GM18907 (cell line): ENCODE results near the gene TKTL1.
A peak's percentile ranks its signal among the peaks of the same experiment; 100 is the strongest.
"Not testable (repeated sequence)": the region's sequence is repeated elsewhere in the genome, so short reads cannot be mapped to it uniquely, and the experiment has no call there.

ENCODE experiments used
- ATAC-seq: cut with Tn5 transposase; IDR thresholded peaks from one replicate; pipeline ENCODE4 v1.9.1; 2021; ENCODE audit warnings: mild to moderate bottlenecking, moderate library complexity; ENCODE audit not compliant: unreplicated experiment

Gene TKTL1

DNA sequence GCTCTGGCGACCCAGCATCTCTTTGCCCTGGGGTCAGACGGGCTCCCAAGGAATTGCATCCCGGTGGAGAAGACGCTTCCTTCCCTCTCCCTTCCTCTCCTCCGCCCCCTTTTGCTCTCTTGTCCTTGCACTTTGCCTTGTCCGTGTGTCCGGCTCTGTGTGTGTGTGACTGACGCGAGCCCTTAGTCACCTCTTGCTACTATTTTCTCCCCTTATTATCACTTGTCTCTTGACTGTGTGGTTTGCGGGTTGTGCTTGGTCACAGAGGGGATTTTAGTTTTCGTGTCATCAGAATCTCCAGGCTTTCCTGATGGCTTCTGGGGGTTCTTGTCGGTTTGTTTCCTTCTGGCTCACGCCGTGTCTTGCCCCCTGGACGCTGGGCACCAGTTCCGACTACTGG lies 47.5 kb downstream of the TKTL1 start:
- peak; percentile 25 for ATAC-seq

DNA sequence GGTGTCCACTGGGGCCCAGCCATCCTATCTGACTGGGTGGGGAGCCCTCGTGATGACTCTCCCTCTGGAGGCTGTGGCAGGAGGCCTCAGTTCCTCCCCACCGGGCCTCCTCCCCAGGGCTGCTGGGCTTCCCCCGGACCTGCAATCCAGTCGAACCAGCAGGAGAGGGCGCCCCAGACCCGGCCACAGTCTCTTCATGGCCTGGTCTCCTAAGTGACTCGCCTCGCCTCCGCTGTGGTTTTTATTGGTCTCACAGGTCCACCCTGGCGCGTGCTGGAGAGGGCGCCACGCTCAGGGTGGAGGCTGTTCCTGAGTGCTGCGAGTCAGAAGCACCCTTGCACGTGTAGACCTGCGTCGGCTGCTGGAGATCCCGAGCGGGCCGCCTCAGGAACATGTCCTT lies 48.0 kb downstream of the TKTL1 start:
- ATAC-seq, result not testable (repeated sequence)

GRCh38 chrX:154348114-154348531 lies 52.5 kb downstream of the TKTL1 start:
- no peak for ATAC-seq

DNA sequence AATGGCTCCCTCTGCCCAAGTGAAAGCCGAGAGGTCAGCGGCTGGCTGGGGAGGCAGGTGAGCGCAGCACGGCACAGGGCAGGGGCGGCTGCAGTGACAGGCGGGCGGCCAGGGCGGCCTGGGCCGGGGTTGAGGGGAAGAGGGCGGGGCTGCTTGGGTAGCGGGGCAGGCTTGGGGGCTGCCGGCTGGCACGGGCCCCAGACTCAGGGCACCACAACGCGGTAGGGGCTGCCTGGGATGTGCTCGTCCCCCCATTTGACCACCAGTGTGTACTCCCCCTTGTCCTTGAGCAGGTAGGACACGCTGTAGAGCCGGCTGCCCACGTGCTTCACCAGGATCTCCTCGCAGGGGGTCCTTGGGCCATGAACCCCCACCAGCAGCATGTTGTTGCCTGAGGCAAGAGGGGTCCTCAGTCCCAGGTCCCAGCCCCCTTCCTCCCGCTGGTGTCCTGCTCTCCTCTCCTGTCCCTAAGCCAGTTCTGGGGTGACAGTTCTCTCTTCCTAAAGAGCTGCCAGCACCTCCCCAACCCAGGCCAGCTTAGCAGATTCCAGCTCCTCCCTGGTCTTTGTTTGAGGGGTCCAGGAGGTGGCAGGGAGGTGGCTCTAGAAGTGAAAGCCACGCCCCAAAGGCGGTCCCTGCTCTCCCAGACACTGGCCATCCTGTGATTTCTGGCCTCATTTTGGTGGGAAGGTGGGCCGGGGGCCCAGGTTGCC lies 53.2 kb downstream of the TKTL1 start:
- ATAC-seq, result no peak

DNA sequence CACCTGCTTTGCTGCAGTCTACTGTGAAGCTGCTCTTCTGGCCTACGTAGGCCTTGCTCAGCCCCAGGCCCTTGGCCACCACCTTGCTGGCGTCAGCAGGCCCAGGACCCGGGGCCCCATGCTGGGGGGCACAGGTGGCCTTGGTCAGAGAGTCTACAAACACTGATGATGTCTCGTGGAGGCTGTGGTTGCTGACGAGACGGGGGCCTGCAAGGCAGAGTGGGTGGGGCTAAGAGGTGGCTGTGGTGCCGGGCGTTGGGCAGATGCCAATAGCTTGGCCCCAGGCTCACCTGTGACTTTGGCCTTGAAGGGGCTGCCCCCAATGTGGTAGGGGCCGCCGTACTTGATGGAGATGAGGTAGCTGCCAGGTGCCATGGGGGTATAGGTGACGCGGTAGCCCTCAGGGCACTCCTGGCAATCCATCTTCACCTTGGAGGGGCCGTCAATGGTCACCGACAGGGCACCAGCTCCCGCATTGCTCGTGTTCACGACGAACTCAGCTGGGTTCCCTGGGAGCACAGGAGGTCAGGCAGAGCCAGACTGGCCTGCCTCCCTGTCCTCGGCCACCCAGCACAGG lies 53.9 kb downstream of the TKTL1 start:
- ATAC-seq, result no peak

DNA sequence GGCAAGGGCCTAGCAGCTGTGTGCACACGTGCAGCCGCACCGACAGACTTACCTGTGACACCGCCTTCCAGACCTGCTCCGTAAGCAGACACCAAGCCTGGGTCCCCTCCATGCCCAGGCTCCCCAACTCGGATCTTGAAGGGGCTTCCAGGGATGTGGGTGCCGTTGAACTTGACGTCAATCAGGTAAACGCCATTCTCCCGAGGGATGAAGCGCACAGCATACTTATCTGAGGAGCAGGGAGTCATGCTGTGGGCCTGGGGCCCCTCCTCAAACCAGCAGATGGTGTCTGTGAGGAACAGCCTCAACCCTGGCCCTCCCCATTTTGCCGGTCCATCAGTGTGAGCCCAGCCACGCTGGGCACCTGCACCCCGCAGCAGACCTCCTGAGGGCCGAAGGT lies 54.4 kb downstream of the TKTL1 start:
- ATAC-seq, result no peak

DNA sequence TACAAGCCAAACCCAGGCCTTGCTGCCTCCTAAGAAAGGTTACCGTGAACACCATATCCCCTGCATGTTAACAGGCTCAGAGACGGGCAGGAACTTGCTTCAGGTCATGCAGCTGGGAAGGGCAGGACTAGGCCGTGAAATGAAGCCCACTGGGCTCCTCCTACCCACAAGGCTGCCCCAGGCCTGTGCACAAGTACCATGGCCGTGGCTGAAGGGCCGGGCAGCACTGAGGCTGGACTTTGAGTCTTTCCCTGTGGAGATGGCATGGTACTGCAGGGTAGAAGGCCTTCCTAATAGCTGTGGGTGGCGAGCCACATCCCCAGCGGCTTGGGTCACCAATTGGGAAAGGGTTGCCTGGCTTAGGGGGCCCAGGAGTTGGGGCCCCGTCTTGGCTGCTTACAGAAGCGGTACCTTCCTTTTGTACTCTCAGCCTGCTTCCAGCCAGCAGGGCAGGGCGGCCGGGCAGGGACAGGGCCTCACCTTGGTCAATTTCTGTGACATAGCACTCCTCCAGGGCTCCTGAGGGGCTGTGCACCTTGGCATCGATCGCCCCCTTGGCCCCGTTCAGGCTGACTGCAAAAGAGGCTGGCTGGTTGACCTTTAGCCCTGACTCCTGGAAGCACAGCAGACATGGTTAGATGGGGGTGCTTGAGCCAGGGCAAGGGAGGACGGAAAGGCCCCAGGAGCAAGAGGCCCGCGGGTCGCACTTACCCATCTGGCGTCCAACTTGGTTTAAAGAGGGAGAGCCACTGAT lies 55.0 kb downstream of the TKTL1 start:
- no peak for ATAC-seq

DNA sequence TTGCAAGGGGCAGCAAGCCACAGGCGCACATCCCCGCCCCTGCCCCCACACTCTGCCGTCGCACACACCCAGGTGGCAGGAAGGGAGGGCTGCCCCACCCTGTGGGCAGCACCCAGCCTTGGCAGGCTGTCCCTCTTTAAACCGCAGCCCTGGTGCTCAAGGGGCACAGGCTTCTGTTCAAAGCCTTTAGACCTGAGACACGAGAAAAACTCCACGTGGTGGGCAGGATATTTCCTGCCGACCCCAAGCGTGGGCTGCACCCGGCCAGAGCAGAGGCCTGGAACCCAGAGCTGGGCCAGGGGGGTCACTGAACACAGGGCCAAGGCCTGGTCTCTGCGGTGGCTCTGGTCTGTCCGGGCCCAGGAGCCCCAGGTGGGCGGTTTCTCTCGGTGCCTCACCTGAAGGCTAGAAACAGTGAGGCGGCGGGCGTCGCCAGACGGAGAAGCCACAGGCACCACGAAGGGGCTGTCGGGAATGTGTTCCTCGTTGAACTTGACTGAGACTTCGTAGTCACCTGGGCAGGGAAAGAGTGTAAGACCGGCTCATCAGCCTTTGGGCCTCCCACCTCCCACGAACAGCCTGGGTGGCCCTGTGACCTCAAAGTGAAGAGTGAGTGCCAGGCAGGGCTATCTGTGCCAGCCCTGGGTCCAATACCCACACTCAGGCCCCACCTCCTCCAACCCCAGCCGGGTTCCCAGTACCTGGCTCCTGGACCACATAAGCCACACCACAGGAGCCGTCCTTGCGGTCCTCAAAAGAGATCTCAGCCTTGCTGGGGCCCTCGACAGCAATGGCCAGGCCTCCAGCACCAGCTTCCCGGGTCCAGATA lies 55.8 kb downstream of the TKTL1 start:
- no peak for ATAC-seq

DNA sequence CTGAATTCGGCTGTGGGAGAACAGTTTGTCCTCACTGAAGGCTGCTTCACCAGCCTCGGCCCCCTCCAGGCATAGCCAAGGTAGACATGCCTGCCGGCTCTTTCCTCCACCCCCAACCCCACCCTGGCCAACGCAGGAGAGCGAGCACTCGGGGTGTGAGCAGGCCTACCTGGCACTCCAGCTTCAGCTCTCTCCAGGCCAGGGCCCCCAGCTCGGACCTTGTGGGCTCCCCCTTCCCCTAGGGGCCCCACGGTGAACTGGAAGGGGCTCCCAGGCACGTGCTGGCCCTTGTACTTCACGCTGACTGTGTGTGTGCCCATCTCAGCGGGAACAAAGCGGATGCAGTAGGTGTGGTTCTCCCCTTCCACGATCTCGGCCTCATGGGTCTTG lies 56.4 kb downstream of the TKTL1 start:
- no peak for ATAC-seq

DNA sequence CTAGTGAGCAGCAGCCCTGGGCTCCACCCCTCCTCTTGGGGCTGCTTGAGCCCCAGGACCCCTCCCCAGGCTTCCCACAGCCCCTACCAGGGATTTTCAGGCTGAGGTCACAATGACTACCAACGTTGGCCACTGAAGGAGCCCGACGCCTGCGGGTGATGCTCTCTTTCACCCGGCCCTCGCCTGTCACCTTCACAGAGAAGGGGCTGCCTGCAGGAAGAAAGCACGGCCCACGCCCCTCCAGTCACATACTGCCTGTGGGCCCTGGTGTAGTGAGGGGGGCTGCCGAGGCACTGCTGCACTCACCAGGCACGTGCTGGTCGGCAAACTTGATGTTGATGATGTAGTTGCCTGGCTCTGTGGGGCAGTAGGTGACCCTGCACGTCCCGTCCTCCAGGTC lies 56.9 kb downstream of the TKTL1 start:
- ATAC-seq, result no peak

DNA sequence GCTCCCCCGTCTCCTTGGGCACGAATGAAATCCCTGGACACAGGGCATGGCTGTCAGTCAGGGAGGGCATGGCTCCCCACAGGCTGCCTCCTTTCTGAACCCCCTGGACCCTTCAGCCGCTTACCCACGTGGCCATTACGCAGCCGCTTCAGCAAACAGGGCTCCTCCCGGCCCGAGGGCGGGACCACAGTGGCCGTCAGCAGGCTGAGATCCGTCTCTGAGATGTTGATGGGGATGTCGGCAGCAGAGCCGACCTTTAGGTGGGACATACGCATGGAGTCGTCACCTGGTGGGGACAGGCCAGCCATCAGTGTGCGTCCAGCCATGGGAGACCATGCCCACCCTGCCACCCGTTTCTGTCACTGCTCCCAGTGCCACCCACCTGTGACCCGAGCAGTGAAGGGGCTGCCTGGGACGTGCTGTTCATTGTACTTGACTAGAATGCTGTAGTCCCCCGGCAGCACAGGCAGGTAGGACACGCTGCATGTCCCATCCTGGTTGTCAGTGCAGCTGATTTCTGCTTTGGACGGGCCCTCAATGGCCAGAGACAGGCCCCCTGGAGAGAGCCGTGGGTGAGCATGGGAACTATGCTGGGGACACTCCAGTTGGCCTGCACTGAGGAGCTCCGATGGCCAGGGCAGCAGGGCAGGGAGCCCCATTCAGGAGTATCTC lies 57.7 kb downstream of the TKTL1 start:
- no peak for ATAC-seq

DNA sequence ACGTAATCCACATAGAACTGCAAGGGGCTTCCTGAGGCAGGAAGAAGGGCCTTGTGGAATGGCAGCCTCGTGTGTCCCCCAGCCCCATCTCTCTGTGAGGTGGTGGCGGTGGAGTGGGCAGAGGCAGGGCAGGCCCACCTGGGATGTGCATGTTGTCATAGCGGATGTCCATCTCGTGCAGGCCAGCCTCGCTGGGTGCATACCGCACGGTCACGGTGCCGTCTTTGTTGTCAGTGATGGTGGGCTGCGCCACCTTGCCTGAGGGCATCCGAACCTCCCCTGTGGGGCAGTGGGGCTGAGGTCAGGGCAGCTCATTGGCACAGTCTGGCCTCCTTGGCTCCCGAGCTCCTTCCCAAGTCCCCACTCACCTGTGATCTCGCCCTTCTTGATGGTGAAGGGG lies 58.4 kb downstream of the TKTL1 start:
- ATAC-seq, result no peak

DNA sequence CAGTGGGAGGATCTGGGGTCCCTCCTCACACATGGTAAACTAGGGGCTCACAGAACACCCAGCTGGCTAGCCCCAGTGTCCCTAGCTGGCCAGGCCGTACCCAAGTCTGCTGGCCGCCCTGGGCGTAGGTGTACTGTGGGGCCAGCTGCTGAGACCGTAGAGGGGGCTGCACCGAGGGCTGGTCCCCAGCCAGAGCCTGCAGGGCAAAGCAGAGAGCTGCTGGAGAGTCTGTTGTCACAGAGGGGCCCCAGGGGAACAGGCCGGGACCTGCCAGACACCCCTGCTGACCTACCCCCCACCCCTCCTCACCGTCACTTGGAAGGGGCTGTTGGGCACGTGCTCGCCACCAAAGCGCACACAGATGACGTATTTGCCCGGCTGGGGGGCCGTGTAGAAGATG lies 58.9 kb downstream of the TKTL1 start:
- no peak for ATAC-seq

DNA sequence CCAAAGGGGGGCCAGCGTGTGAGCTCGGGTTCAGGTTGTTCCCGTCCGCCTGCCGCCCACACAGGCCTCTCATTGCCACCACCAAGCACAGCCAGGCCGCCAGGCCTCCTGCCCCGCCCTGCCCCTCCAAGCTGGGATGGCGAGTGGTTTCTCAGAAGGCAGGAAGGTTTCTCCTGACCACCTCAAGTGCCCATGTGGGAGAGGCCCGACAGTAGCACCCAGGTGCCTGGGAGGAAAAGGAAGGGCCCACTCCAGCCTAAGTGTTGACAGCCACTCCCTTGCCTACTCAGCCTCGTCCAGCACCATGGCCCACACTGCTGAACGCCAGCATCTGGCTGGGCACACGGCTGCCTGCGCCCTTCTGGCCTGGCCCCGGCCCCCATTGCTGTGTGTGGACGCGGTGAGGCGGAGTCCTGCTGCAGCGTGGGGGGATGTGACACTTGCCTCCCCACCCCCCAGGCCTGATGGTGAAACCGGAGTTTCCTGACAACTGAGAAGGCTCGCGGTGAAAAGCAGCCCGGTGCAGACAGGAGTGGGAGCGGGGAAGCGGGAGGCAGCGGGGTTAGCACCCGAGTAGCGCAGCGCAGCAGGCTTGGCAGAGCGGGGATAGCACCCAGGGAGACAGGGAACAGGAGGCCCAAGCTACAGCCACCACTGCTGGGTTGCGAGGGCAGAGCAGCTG lies 59.6 kb downstream of the TKTL1 start:
- no peak for ATAC-seq

GRCh38 chrX:154355776-154356140 lies 60.2 kb downstream of the TKTL1 start:
- no peak for ATAC-seq

- ATAC-seq, result no peak
Measured at GRCh38 chrX:154356596-154356995, 61.0 kb downstream of the TKTL1 start.

GRCh38 chrX:154357205-154357604 lies 61.6 kb downstream of the TKTL1 start:
- ATAC-seq, result no peak

- ATAC-seq, result no peak
Measured at GRCh38 chrX:154358011-154358410, 62.4 kb downstream of the TKTL1 start.

DNA sequence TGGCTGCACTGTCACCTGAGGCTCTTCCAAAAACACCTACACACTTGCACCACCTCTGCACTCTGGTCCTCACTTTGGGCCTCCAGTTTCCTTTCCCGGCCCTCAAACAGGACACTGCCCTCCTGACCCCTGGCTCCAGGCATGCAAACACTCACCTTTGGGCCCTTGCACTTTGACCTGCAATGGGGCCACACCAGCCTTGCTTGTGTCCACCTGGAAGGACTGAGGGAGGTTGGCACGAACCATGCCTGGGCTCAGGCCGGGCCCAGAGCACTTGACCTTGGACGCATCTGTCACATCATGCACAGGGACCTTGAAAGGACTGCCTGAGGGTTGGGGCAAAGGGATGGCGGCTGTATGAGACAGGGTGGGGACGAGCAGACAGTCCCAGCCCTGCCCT lies 63.2 kb downstream of the TKTL1 start:
- ATAC-seq, result no peak
